Thyroid gland (tissue), 4 donors: ENCODE results near the gene C1GALT1C1. TPM values are rescaled to one million over a fixed set of nuclear protein-coding genes. Genes with fewer than 3 reads are reported as not detected.

Experiments used
- DNase-seq, 2 donors: peaks; one replicate each; pipeline ENCODE4 v3.0.0-alpha.2; 2019
- H3K27ac ChIP-seq, 3 donors: fragments of 200-600 bp; sonication (generic); 1 replicate in 2 of 3; 2 replicates in 1 of 3; pipeline ENCODE4 v1.5.1; 2016 to 2019; ENCODE audit warnings: mild to moderate bottlenecking in 1 of 3, moderate library complexity in 1 of 3
- H3K27me3 ChIP-seq: fragments of 200-600 bp; sonication (generic); one replicate; pipeline ENCODE4 v1.5.1; 2019
- H3K36me3 ChIP-seq, 2 donors: fragments of 200-600 bp; sonication (generic); one replicate each; pipeline ENCODE4 v1.5.1; 2016 to 2019
- H3K4me1 ChIP-seq, 2 donors: fragments of 200-600 bp; sonication (generic); one replicate each; pipeline ENCODE4 v1.5.1; 2017 to 2019
- H3K4me3 ChIP-seq, 3 donors: fragments of 200-600 bp; sonication (generic); replicated peaks in 1 of 3; 1 replicate in 2 of 3; 2 replicates in 1 of 3; pipeline ENCODE4 v1.5.1; 2016; ENCODE audit warnings: mild to moderate bottlenecking in 1 of 3
- H3K9me3 ChIP-seq: fragments of 200-600 bp; sonication (generic); one replicate; pipeline ENCODE4 v1.5.1; 2017
- CTCF ChIP-seq, 6 experiments: fragments of 200-600 bp in 3 of 6; fragments of 450-650 bp in 3 of 6; sonication (generic) in 3 of 6; IDR thresholded peaks; one replicate each; pipeline ENCODE4 v1.5.1; 2016 to 2019; ENCODE audit warnings: antibody characterized with exemption in 6 of 6, mild to moderate bottlenecking in 2 of 6, inconsistent platforms in 1 of 6, moderate library complexity in 1 of 6
- POLR2A ChIP-seq, 2 donors: fragments of 450-650 bp; IDR thresholded peaks; one replicate each; pipeline ENCODE4 v1.6.1; 2017; ENCODE audit warnings: antibody characterized with exemption in 2 of 2, mild to moderate bottlenecking in 2 of 2, moderate library complexity in 1 of 2
- WGBS, 2 donors: methylation state at CpG; one replicate each; pipeline ENCODE4 v1.1.5; 2017; 5-methylcytosine and 5-hydroxymethylcytosine counted together
- intact Hi-C: fragments of 100-400 bp; cut with DNase I; formaldehyde crosslinking; loops from one replicate; pipeline ENCODE4 v1.15.1; 2023
- total RNA-seq, 4 donors: library from RNA; depleted of rRNA; stranded (reverse); fragments of >200 nt; gene quantifications; one replicate each; pipeline ENCODE4 v1.2.3, GENCODE V29; 2016

C1GALT1C1 gene
- 10 to 100 TPM; 29.3 to 36.3 (median 33.2) TPM for total RNA-seq

GRCh38 chrX:120629667-120630537, at the start of gene C1GALT1C1:
Gene C1GALT1C1 (minus strand): TSS chrX:120630054. CDS start chrX:120627166, 2,888 bp downstream.
- WGBS, 2 donors = 1% methylated on average over 11 to 26 of the region's 68 CpGs
- Histone ChIP-seq H3K9me3 (no peaks in the 10 kb centered on the region), H3K4me3 (peak within 1 kb of the TSS in 2 of 3 donors; percentile 43 to 71), H3K27me3 (no peaks in the 10 kb centered on the region), H3K4me1 (no peaks in the 10 kb centered on the region), H3K36me3 (no peaks in the 10 kb centered on the region), H3K27ac (peak within 1 kb of the TSS; percentile 86 to 90 (median 87))
- TF ChIP-seq POLR2A (IDR thresholded peaks at IDR 0.05) = peak in 1 of 2 donors; percentile 70
- no peak for TF ChIP-seq CTCF (IDR thresholded peaks at IDR 0.05)
- peak; percentile 90 to 92 for DNase-seq
- intact Hi-C loops = no loop called here

GRCh38 chrX:120677004-120677652, 47.3 kb upstream of the C1GALT1C1 start:
- Histone ChIP-seq H3K27ac (no peak overlapping the region), H3K27me3 (no peaks in the 10 kb centered on the region), H3K36me3 (no peaks in the 10 kb centered on the region), H3K9me3 (no peaks in the 10 kb centered on the region), H3K4me1 (peaks cover 0 to 12% of the 10 kb centered on the region in 2 donors), H3K4me3 (no peak overlapping the region)
- intact Hi-C loops = no loop called here
- no peak for DNase-seq
- WGBS, 2 donors = 86 to 100% methylated on average over 2 of the region's 2 CpGs
- TF ChIP-seq POLR2A (IDR thresholded peaks at IDR 0.05) = no peak
- TF ChIP-seq CTCF (IDR thresholded peaks at IDR 0.05) = no peak

- Histone ChIP-seq H3K9me3 (no peaks in the 10 kb centered on the region), H3K4me3 (no peak overlapping the region), H3K27ac (peak overlapping the region; percentile 5 to 61 (median 49)), H3K4me1 (peaks cover 0 to 18% of the 10 kb centered on the region in 2 donors), H3K27me3 (no peaks in the 10 kb centered on the region), H3K36me3 (no peaks in the 10 kb centered on the region)
- WGBS, 2 donors = 95 to 96% methylated on average over 4 of the region's 4 CpGs
- intact Hi-C loops = no loop called here
- no peak for TF ChIP-seq POLR2A (IDR thresholded peaks at IDR 0.05)
- no peak for TF ChIP-seq CTCF (IDR thresholded peaks at IDR 0.05)
- DNase-seq = no peak
Measured at GRCh38 chrX:120672841-120673530, 43.1 kb upstream of the C1GALT1C1 start.

- intact Hi-C loops = no loop called here
- TF ChIP-seq CTCF (IDR thresholded peaks at IDR 0.05) (no peak), POLR2A (IDR thresholded peaks at IDR 0.05) (no peak)
- peak; percentile 37 to 60 for DNase-seq
- WGBS, 2 donors = 18 to 33% methylated on average over 3 of the region's 3 CpGs
- peaks cover 0 to 18% of the 10 kb centered on the region in 2 donors for H3K4me1 ChIP-seq
- no peaks in the 10 kb centered on the region for H3K36me3 ChIP-seq
- H3K27ac ChIP-seq = peak overlapping the region; percentile 5 to 61 (median 49)
- H3K4me3 ChIP-seq = no peak overlapping the region
- no peaks in the 10 kb centered on the region for H3K27me3 ChIP-seq
- no peaks in the 10 kb centered on the region for H3K9me3 ChIP-seq
Measured at GRCh38 chrX:120672389-120672788, 42.5 kb upstream of the C1GALT1C1 start.
